Mucosa of gallbladder (tissue), 1 donor: ENCODE results near the gene COTL1. TPM values are rescaled to one million over a fixed set of nuclear protein-coding genes. Genes with fewer than 3 reads are reported as not detected.
"Not testable (repeated sequence)": the region's sequence is repeated elsewhere in the genome, so short reads cannot be mapped to it uniquely, and the experiment has no call there.

Source experiments
- DNase-seq: peaks from one replicate; pipeline ENCODE4 v3.0.0-alpha.2; 2020; ENCODE audit warnings: low spot score
- total RNA-seq: library from RNA; stranded (reverse); gene quantifications from one replicate; pipeline ENCODE4 v1.2.1, GENCODE V29; 2021
- donor health status: DM: no; HTN: no; CAD: no.

COTL1 gene
- total RNA-seq, 1 donor from 2014 or later: 129 TPM

- DNase-seq: peak; percentile 68
Observed at GRCh38 chr16:84643180-84643583, 25.3 kb upstream of the COTL1 start.

- no peak for DNase-seq
Observed at GRCh38 chr16:84641643-84642358, 23.9 kb upstream of the COTL1 start.

- DNase-seq: no peak
Observed at GRCh38 chr16:84640145-84640544, 22.3 kb upstream of the COTL1 start.

GRCh38 chr16:84638231-84638806, 20.4 kb upstream of the COTL1 start:
- DNase-seq: no peak

- no peak for DNase-seq
Observed at GRCh38 chr16:84637709-84638108, 19.8 kb upstream of the COTL1 start.

GRCh38 chr16:84635702-84636101, 17.8 kb upstream of the COTL1 start:
- no peak for DNase-seq

- DNase-seq: peak; percentile 62
Observed at GRCh38 chr16:84633622-84634021, 15.7 kb upstream of the COTL1 start.

- not testable (repeated sequence) for DNase-seq
Observed at GRCh38 chr16:84632862-84633261, 15.0 kb upstream of the COTL1 start.

GRCh38 chr16:84631886-84632285, 14.0 kb upstream of the COTL1 start:
- DNase-seq: no peak

- DNase-seq: no peak
Observed at GRCh38 chr16:84631153-84631466, 13.2 kb upstream of the COTL1 start.

- no peak for DNase-seq
Observed at GRCh38 chr16:84630446-84631152, 12.7 kb upstream of the COTL1 start.

- DNase-seq: no peak
Observed at GRCh38 chr16:84630009-84630408, 12.1 kb upstream of the COTL1 start.

GRCh38 chr16:84629580-84629979, 11.7 kb upstream of the COTL1 start:
- no peak for DNase-seq

- no peak for DNase-seq
Observed at GRCh38 chr16:84628226-84628731, 10.4 kb upstream of the COTL1 start.

GRCh38 chr16:84625556-84625955, 7.7 kb upstream of the COTL1 start:
- DNase-seq: no peak

- DNase-seq: not testable (repeated sequence)
Observed at GRCh38 chr16:84620913-84621312, 3.0 kb upstream of the COTL1 start.

GRCh38 chr16:84618581-84619460, 943 bp upstream of the COTL1 start:
- peak; percentile 47 for DNase-seq

GRCh38 chr16:84617041-84617790, 662 bp downstream of the COTL1 start:
- no peak for DNase-seq

- no peak for DNase-seq
Observed at GRCh38 chr16:84616515-84616914, 1.4 kb downstream of the COTL1 start.

GRCh38 chr16:84614968-84615813, 2.7 kb downstream of the COTL1 start:
- DNase-seq: no peak
